Measurements from ENCODE around the gene NCKAP5.
A peak's percentile ranks its signal among the peaks of the same experiment; 100 is the strongest.

The NCKAP5 gene

DNA sequence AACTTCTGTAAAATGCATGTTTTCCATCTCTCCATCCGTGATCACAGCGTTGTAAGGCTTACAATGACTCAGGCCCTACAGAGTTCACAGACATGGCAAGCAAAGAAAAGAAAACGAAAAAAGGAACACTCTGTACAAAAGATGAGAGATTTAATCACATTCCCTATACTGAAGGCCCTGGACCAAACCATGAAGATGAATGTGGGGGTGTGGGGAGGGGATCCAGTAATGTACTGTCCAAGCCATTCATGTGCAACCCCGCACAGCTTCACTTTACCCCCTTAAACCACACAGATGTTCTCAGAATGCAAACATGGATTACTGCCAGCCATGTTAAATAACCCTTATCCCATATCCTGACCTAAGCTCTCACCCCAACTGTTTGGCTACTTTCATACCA, 391.1 kb downstream of the NCKAP5 start:
- DNase-seq: no peak

GRCh38 chr2:133175926-133176325, 392.3 kb downstream of the NCKAP5 start:
- no peak for DNase-seq

GRCh38 chr2:133173224-133173623, 395.0 kb downstream of the NCKAP5 start:
- no peak for DNase-seq

DNA sequence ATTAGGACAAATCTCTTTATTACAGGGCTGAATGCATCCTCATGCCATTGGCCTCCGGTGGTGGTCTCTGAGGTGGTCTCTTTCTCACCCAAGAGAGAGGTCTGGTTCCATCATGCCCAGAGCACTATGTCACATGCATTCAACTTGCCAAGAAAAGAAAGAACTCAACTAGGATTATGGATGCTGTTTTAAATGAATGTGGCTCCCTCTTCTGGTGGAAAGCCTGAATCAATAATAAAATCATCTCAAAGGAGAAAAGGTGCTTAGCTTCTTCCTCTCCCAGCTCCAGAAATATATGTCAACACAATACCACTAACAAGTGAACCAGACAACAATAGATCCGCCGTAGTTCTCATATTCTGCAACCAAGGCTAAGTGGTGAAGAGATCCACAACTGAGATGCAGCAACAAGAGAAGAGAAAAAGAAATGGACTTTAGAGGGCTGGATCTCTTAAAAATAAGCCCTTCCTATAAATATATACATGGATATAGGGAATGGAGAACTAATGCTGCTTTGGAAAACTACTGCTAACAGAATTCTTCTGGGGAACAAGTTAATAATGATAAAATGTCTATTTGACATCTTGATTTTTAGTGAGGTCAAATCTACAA, 396.8 kb downstream of the NCKAP5 start:
- peak in 1 of 2 experiments; percentile 58 for DNase-seq

- no peak for DNase-seq
These were observed 398.9 kb downstream of the NCKAP5 start for GRCh38 chr2:133169274-133169912.

DNA sequence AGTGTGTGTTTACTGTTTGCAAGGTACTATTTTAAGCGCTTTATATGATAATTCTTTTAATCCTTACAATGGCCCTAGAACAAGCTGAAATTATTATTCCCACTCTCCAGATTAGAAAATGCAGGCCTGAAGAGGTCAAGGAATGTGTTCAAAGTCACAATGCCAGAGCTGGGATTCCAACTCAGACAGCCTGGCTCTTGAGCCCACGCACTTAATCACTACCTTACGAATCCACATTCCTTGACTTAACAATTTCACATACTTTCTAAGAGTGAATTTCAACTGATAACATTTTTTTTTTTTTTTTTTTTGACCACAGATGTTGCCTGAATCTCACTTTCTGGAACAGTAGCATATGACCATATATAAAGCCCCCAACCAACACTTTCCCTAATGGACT, 400.3 kb downstream of the NCKAP5 start:
- no peak for DNase-seq

GRCh38 chr2:133167223-133167622, 401.0 kb downstream of the NCKAP5 start:
- DNase-seq: no peak

DNA sequence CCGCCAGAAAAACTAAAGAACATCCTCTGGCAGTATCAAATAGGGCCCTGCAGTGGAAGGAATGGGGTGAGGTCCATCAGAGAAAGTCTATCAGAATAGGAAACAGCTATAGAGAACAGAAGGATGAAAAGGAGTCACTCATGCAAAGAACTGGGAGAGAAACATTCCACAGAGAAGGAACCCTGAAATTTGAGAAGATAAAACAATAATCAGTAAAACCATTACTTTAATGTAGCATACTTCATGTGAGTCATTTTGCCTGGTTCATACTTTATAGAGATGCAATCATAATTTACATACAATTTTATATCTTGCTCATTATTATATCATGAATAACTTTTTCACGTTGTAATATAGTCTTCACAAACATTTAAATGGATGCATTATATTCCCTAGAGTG, 402.2 kb downstream of the NCKAP5 start:
- no peak for DNase-seq

- no peak for DNase-seq
These were observed 405.2 kb downstream of the NCKAP5 start for GRCh38 chr2:133163111-133163510.

GRCh38 chr2:133158442-133158841, 409.8 kb downstream of the NCKAP5 start:
- DNase-seq: no peak

GRCh38 chr2:133158024-133158423, 410.2 kb downstream of the NCKAP5 start:
- DNase-seq: no peak

- no peak for DNase-seq
These were observed 411.1 kb downstream of the NCKAP5 start for GRCh38 chr2:133157141-133157540.

DNA sequence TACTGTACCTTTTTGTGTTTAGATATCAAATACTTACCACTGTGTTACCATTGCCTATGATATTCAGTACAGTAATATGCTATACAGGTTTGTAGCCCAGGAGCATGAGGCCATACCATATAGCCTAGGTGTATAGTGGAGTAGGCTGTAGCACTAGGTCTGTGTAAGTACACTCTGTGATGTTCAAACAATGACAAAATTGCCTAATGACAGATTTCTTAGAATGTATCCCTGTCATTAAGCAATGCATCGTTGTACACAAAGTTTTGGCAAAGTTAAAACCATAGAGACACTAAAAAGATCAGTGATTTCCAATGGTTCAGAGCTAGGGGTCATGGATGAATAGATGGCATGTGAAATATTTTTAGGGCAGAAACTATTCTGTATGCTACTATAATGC, 415.5 kb downstream of the NCKAP5 start:
- DNase-seq: no peak

DNA sequence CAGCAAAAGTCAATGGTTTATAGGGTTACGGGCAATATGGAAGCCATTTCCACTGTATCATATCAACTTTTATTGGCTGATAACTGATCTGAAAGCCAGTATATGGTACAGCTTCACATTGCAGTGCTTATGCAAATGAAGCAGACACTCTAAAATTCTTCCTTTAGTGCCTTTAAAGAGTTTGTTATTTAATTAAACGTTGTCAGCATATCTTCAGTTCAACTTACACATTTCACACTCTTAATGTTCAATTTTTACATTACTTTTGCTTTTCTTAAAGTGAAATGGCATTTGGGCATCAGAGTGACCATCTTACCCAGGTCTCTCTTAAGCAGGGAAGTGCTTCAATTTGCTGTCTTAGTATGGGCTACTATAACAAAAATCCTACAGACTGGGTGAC, 420.1 kb downstream of the NCKAP5 start:
- no peak for DNase-seq

GRCh38 chr2:133146893-133147292, 421.4 kb downstream of the NCKAP5 start:
- DNase-seq: no peak

DNA sequence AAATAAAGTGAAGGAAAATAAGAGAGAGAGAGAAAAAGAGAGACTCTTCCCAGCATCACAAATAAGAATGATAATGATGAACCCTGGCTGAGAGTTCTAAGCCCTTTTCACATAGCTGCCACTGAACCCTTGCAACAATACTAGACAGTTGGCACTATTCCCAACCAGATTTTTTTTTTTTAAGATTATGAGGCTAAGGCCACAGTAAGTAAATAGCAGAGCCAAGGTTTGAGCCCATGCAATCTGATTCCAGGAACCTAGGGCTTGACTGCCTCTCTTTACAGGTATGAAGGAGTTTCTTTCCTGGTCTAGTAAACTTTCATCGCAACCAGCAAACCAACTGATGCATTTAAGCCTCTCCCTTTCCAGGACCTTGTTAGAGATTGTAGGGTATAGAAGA, 424.6 kb downstream of the NCKAP5 start:
- DNase-seq: no peak

GRCh38 chr2:133142087-133142486, 426.2 kb downstream of the NCKAP5 start:
- DNase-seq: no peak

GRCh38 chr2:133140620-133141019, 427.6 kb downstream of the NCKAP5 start:
- no peak for DNase-seq

DNA sequence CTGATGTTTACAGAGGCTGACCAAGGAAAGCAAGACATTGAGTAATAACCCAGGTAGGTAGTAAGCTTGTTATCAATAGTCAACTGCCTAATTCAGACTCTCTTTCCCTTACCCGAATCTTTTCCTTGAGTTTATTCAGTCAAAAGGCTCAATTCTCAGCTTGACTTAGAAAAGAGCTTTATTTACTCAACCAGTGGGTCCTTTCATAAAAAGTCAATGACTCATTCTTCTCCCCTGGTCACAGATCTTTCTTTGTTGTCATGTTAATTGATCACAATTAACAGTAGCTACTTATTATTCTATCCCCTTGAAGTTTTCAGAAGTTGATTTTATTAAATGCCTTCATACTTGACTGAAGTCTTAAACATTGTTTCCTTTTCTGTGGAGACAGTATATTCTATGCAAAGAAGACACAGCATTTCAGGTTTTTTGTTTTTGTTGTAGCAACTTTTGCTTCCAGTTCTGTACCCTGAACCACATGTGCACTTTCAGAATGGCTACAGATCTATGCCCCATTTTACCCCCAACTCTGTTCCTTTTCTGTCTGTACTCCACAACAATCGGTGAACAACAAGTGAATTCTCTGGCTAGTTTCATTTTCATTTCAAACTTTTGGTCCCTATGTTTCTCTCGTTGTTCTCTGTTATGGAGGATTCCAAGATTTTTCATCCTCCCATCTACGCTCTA, 428.3 kb downstream of the NCKAP5 start:
- no peak for DNase-seq

DNA sequence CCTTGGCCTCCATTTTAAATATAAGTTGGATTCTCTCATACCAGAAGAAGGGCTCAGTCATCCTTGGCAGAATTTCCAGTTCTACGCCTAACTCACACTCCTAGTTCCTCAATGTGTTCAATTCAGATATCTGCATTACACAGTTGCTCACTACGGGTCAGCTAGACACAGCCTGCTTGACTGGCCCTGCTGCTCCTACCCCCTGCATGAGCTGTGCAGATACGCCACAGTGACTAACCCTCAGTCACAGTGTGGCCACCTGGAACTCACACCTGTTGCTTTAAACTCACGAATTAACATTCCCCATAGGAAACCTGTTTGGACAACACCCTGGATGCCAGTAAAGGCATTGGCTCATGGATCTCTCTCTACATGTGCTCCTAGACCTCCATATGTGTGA, 429.6 kb downstream of the NCKAP5 start:
- DNase-seq: no peak

DNA sequence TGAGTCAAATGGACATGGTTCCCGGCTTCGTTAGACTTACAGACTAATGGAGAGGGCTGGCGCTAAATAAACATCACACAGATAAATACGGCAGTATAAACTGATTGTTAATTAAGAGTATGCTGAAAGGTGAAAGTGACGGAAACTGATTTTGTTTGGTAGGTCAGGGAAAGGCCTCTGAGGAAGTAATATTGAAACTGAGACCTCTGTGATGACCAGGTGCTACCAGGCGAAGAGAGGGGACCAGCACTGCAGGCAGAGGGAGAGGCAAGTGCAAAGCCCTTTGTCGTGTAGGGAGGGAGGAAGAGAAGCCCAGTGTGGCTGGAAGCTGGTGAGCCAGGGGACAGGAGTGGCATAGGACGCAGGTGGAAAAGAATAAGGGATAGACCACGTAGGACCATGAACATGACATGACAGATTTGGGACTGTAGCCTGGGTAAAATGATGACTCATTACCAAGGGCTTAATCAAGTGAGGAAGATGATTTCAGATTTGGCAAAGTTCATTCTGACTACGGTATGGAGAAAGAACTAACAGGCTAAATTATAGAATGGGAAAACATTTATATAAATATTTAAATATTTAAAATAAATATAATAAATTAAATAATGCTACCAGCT, 433.1 kb downstream of the NCKAP5 start:
- no peak for DNase-seq

- DNase-seq: no peak
These were observed 437.6 kb downstream of the NCKAP5 start for GRCh38 chr2:133130548-133131246.

- no peak for DNase-seq
These were observed 443.8 kb downstream of the NCKAP5 start for GRCh38 chr2:133124446-133124845.

Data from NCI-H446 (cell line).